GM12878 (cell line): ENCODE measurements around the gene DEF6. TPM values are rescaled to one million over a fixed set of nuclear protein-coding genes. Genes with fewer than 3 reads are reported as not detected.

Experiments
- BRCA1 ChIP-seq: IDR thresholded peaks from 2 replicates; pipeline ENCODE4 v1.6.1; 2011; ENCODE audit warnings: low read depth, low read length, improper control_type of control experiment
- E4F1 ChIP-seq: fragments of 450-650 bp; IDR thresholded peaks from 2 replicates; pipeline ENCODE4 v1.6.1; 2018; ENCODE audit warnings: borderline replicate concordance, mild to moderate bottlenecking; ENCODE audit not compliant: partially characterized antibody
- IKZF1 ChIP-seq: fragments of 450-650 bp; conservative IDR thresholded peaks from 2 replicates; pipeline ENCODE4 v1.6.1; 2017; ENCODE audit warnings: antibody characterized with exemption, mild to moderate bottlenecking
- IRF4 ChIP-seq: IDR thresholded peaks from 2 replicates; pipeline ENCODE4 v1.6.1; 2011; ENCODE audit warnings: low read depth, low read length
- MEF2B ChIP-seq: fragments of 450-650 bp; IDR thresholded peaks from 2 replicates; pipeline ENCODE4 v1.6.1; 2018; ENCODE audit warnings: mild to moderate bottlenecking, moderate library complexity; ENCODE audit not compliant: partially characterized antibody, poor library complexity, severe bottlenecking
- PKNOX1 ChIP-seq: fragments of 450-650 bp; IDR thresholded peaks from 2 replicates; pipeline ENCODE4 v1.6.1; 2016; ENCODE audit warnings: mild to moderate bottlenecking
- SUZ12 ChIP-seq: fragments of 200-600 bp; sonication (generic); IDR thresholded peaks from one replicate; pipeline ENCODE4 v1.6.1; 2018; ENCODE audit warnings: antibody characterized with exemption, mild to moderate bottlenecking; ENCODE audit not compliant: unreplicated experiment
- TAF1 ChIP-seq: IDR thresholded peaks from 2 replicates; pipeline ENCODE4 v1.6.1; 2011; ENCODE audit warnings: mild to moderate bottlenecking, low read depth, low read length, borderline replicate concordance
- ZBTB40 ChIP-seq: fragments of 450-650 bp; IDR thresholded peaks from 2 replicates; pipeline ENCODE4 v1.6.1; 2016; ENCODE audit warnings: mild to moderate bottlenecking, moderate library complexity, borderline replicate concordance
- ZNF622 ChIP-seq: fragments of 450-650 bp; IDR thresholded peaks from 2 replicates; pipeline ENCODE4 v1.6.1; 2017; ENCODE audit warnings: mild to moderate bottlenecking, inconsistent platforms
- polyA plus RNA-seq, 11 experiments: library from polyadenylated mRNA; depleted of rRNA in 4 of 11; unstranded in 6 of 11; stranded (reverse) in 5 of 11; fragments of >200 nt; fragmentation: Nextera tagmentation in 4 of 11; fragmentation: Illumina TruSeq in 1 of 11; extraction: Ambion mirVana in 4 of 11; extraction: Trizol in 1 of 11; gene quantifications; 1 replicate in 1 of 11; 2 replicates in 10 of 11; pipeline versions ENCODE4 v1.2.1 to v1.2.3, GENCODE V29; 2011 to 2016; ENCODE audit warnings: inconsistent platforms in 2 of 11, missing spikeins in 2 of 11, low read depth in 1 of 11
- total RNA-seq, 4 experiments: library from RNA; depleted of rRNA in 3 of 4; stranded (reverse); fragments of >200 nt in 3 of 4; fragmentation: Illumina TruSeq in 1 of 4; extraction: Trizol in 1 of 4; gene quantifications; 2 replicates each; pipeline versions ENCODE4 v1.2.1 to v1.2.3, GENCODE V29; 2013 to 2021
- TF ChIP-seq, protein P1 (sequence below): fragments of 450-650 bp; IDR thresholded peaks from 2 replicates; pipeline ENCODE4 v1.6.1; 2017; ENCODE audit warnings: mild to moderate bottlenecking, moderate library complexity
- TF ChIP-seq, protein P2 (sequence below): fragments of 450-650 bp; formaldehyde crosslinking; IDR thresholded peaks from 2 replicates; pipeline ENCODE4 v1.4.0; 2020; ENCODE audit warnings: mild to moderate bottlenecking, moderate library complexity

The DEF6 gene
- total and polyA plus RNA-seq, 10 of the 15 experiments (the other 5 are each of a cell fraction or from before 2014, with no cell fraction given) = 3.3 to 69.5 (median 48.8) TPM

DNA sequence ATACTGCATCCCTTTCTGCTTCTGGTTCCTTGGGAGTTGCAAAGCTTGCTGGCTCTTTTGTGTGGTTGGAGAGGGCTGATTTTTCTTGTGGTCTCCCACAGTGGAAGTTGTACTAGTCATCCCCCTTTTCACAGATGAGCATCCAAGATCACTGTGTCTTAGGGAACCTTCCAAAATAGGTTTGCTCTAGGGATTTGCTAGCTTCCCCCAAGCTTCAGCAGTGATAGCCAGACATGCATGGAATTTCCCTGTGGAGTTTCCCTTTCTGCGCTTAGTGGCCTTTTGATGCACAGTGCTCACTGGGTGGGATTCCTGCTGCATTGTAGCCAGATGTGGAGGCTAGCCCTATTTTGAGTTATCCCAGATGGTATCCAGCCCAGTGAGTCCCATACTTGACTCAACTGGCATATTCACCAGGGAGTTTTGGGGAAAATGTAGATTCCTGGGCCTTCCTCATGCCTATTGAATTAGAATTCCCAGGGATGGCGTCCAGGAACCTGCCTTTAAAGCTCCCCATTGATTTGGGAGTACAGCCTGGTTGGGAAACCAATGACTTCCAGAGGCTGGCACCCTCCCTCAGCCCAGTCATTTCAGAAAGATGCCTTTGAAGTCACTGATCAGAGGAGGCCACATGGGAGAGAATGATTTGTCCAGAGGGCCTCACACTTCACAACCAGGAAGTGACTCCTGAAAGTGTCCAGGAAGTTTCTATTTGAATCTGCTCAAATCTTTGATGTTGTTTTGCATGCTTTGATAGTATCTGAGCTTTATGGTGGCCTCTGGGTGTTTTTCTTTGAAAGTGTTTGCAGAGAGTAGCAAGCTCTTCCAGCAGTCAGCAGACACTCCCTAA, 70.6 kb downstream of the DEF6 start (continued):
- no peak for TF ChIP-seq PKNOX1
- TF ChIP-seq, protein P1, sequence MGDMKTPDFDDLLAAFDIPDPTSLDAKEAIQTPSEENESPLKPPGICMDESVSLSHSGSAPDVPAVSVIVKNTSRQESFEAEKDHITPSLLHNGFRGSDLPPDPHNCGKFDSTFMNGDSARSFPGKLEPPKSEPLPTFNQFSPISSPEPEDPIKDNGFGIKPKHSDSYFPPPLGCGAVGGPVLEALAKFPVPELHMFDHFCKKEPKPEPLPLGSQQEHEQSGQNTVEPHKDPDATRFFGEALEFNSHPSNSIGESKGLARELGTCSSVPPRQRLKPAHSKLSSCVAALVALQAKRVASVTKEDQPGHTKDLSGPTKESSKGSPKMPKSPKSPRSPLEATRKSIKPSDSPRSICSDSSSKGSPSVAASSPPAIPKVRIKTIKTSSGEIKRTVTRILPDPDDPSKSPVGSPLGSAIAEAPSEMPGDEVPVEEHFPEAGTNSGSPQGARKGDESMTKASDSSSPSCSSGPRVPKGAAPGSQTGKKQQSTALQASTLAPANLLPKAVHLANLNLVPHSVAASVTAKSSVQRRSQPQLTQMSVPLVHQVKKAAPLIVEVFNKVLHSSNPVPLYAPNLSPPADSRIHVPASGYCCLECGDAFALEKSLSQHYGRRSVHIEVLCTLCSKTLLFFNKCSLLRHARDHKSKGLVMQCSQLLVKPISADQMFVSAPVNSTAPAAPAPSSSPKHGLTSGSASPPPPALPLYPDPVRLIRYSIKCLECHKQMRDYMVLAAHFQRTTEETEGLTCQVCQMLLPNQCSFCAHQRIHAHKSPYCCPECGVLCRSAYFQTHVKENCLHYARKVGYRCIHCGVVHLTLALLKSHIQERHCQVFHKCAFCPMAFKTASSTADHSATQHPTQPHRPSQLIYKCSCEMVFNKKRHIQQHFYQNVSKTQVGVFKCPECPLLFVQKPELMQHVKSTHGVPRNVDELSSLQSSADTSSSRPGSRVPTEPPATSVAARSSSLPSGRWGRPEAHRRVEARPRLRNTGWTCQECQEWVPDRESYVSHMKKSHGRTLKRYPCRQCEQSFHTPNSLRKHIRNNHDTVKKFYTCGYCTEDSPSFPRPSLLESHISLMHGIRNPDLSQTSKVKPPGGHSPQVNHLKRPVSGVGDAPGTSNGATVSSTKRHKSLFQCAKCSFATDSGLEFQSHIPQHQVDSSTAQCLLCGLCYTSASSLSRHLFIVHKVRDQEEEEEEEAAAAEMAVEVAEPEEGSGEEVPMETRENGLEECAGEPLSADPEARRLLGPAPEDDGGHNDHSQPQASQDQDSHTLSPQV = no peak
- no peak for TF ChIP-seq BRCA1
- TF ChIP-seq E4F1 = no peak
- TF ChIP-seq, protein P2, sequence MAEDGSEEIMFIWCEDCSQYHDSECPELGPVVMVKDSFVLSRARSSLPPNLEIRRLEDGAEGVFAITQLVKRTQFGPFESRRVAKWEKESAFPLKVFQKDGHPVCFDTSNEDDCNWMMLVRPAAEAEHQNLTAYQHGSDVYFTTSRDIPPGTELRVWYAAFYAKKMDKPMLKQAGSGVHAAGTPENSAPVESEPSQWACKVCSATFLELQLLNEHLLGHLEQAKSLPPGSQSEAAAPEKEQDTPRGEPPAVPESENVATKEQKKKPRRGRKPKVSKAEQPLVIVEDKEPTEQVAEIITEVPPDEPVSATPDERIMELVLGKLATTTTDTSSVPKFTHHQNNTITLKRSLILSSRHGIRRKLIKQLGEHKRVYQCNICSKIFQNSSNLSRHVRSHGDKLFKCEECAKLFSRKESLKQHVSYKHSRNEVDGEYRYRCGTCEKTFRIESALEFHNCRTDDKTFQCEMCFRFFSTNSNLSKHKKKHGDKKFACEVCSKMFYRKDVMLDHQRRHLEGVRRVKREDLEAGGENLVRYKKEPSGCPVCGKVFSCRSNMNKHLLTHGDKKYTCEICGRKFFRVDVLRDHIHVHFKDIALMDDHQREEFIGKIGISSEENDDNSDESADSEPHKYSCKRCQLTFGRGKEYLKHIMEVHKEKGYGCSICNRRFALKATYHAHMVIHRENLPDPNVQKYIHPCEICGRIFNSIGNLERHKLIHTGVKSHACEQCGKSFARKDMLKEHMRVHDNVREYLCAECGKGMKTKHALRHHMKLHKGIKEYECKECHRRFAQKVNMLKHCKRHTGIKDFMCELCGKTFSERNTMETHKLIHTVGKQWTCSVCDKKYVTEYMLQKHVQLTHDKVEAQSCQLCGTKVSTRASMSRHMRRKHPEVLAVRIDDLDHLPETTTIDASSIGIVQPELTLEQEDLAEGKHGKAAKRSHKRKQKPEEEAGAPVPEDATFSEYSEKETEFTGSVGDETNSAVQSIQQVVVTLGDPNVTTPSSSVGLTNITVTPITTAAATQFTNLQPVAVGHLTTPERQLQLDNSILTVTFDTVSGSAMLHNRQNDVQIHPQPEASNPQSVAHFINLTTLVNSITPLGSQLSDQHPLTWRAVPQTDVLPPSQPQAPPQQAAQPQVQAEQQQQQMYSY (CRISPR knock-in tag) = no peak
- TF ChIP-seq ZBTB40 = no peak
- TF ChIP-seq TAF1 = 0 out of 2 replicates have a peak, but pooled peaks have one; percentile 22
- TF ChIP-seq IKZF1 = peak; percentile 93
- no peak for TF ChIP-seq ZNF622
- TF ChIP-seq SUZ12 = no peak
- peak; percentile 87 for TF ChIP-seq IRF4
- peak; percentile 47 for TF ChIP-seq MEF2B
